OCI-LY3 (cell line): ENCODE results near the gene IRS2.

ENCODE experiments used
- H2AFZ ChIP-seq: fragments of 200-600, 300-600 bp; shearing (Covaris generic); 2 replicates; pipeline ENCODE4 v1.6.0; 2014; ENCODE audit warnings: antibody characterized with exemption, low read depth, low read length
- H3K27ac ChIP-seq: fragments of 200-600, 300-600 bp; sonication (generic); 2 replicates; pipeline ENCODE4 v1.5.1; 2014; ENCODE audit warnings: mild to moderate bottlenecking, low read length, moderate library complexity, mixed read lengths
- H3K27me3 ChIP-seq: fragments of 200-600, 300-600 bp; sonication (generic); 2 replicates; pipeline ENCODE4 v1.6.1; 2014; ENCODE audit warnings: low read depth, low read length, mixed read lengths
- H3K36me3 ChIP-seq: fragments of 200-600, 300-600 bp; sonication (generic); replicated peaks from 2 replicates; pipeline ENCODE3; 2014; ENCODE audit warnings: low read depth, low read length, mixed read lengths
- H3K4me1 ChIP-seq: fragments of 300-600, 200-600 bp; sonication (generic); 2 replicates; pipeline ENCODE4 v1.6.1; 2014; ENCODE audit warnings: low read length, mixed read lengths
- H3K4me2 ChIP-seq: fragments of 200-600, 300-600 bp; sonication (generic); 2 replicates; pipeline ENCODE4 v1.6.1; 2014; ENCODE audit warnings: low read length, mixed read lengths
- H3K4me3 ChIP-seq: fragments of 300-600, 200-600 bp; sonication (generic); 2 replicates; pipeline ENCODE4 v1.5.1; 2014; ENCODE audit warnings: antibody characterized with exemption, mild to moderate bottlenecking, low read length, moderate library complexity
- H3K79me2 ChIP-seq: fragments of 300-600, 200-600 bp; shearing (Covaris generic); 2 replicates; pipeline ENCODE4 v1.6.1; 2014; ENCODE audit warnings: mild to moderate bottlenecking, low read length, mixed read lengths
- H3K9ac ChIP-seq: fragments of 300-600, 200-600 bp; shearing (Covaris generic); 2 replicates; pipeline ENCODE4 v1.6.0; 2014; ENCODE audit warnings: mild to moderate bottlenecking, low read length, moderate library complexity
- H3K9me3 ChIP-seq: fragments of 200-600, 300-600 bp; shearing (Covaris generic); 2 replicates; pipeline ENCODE4 v1.6.1; 2014; ENCODE audit warnings: low read length, mixed read lengths; ENCODE audit not compliant: insufficient read depth
- H4K20me1 ChIP-seq: fragments of 200-600, 300-600 bp; sonication (generic); 2 replicates; pipeline ENCODE4 v1.6.1; 2016; ENCODE audit warnings: low read length, mixed read lengths; ENCODE audit not compliant: insufficient read depth
- EZH2phosphoT487 ChIP-seq: fragments of 200-600 bp; shearing (Covaris generic); IDR thresholded peaks from 2 replicates; pipeline ENCODE4 v1.6.1; 2018; ENCODE audit warnings: antibody characterized with exemption, mixed run types, low read depth
- TF ChIP-seq, protein P1 (sequence below): fragments of 200-600, 300-600 bp; sonication (generic); IDR thresholded peaks from 2 replicates; pipeline ENCODE4 v1.5.1; 2014; ENCODE audit warnings: antibody characterized with exemption, low read length, low read depth

The IRS2 gene

GRCh38 chr13:109722068-109722467 lies 64.3 kb downstream of the IRS2 start:
- TF ChIP-seq EZH2phosphoT487 = no peak
- TF ChIP-seq, protein P1, sequence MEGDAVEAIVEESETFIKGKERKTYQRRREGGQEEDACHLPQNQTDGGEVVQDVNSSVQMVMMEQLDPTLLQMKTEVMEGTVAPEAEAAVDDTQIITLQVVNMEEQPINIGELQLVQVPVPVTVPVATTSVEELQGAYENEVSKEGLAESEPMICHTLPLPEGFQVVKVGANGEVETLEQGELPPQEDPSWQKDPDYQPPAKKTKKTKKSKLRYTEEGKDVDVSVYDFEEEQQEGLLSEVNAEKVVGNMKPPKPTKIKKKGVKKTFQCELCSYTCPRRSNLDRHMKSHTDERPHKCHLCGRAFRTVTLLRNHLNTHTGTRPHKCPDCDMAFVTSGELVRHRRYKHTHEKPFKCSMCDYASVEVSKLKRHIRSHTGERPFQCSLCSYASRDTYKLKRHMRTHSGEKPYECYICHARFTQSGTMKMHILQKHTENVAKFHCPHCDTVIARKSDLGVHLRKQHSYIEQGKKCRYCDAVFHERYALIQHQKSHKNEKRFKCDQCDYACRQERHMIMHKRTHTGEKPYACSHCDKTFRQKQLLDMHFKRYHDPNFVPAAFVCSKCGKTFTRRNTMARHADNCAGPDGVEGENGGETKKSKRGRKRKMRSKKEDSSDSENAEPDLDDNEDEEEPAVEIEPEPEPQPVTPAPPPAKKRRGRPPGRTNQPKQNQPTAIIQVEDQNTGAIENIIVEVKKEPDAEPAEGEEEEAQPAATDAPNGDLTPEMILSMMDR = no peak
- H3K36me3 ChIP-seq = no peaks in the 10 kb centered on the region
- H3K4me3 ChIP-seq = no peak overlapping the region
- no peak overlapping the region for H3K27ac ChIP-seq
- no peaks in the 10 kb centered on the region for H3K4me1 ChIP-seq
- no peak overlapping the region for H3K9ac ChIP-seq
- no peak overlapping the region for H3K4me2 ChIP-seq
- no peak overlapping the region for H2AFZ ChIP-seq
- H3K79me2 ChIP-seq = no peaks in the 10 kb centered on the region
- no peaks in the 10 kb centered on the region for H3K9me3 ChIP-seq
- no peaks in the 10 kb centered on the region for H4K20me1 ChIP-seq
- H3K27me3 ChIP-seq = no peaks in the 10 kb centered on the region

GRCh38 chr13:109720758-109721184 lies 65.6 kb downstream of the IRS2 start:
- Histone ChIP-seq H3K79me2 (no peaks in the 10 kb centered on the region), H4K20me1 (no peaks in the 10 kb centered on the region), H3K27me3 (no peaks in the 10 kb centered on the region), H3K27ac (no peak overlapping the region), H3K4me1 (no peaks in the 10 kb centered on the region), H3K9me3 (no peaks in the 10 kb centered on the region), H2AFZ (no peak overlapping the region), H3K4me3 (no peak overlapping the region), H3K4me2 (no peak overlapping the region), H3K9ac (no peak overlapping the region), H3K36me3 (no peaks in the 10 kb centered on the region)
- TF ChIP-seq, protein P1 = no peak
- no peak for TF ChIP-seq EZH2phosphoT487

- Histone ChIP-seq H2AFZ (no peak overlapping the region), H3K9me3 (no peaks in the 10 kb centered on the region), H3K79me2 (no peaks in the 10 kb centered on the region), H3K9ac (no peak overlapping the region), H3K27me3 (no peaks in the 10 kb centered on the region), H4K20me1 (no peaks in the 10 kb centered on the region), H3K36me3 (no peaks in the 10 kb centered on the region), H3K4me3 (no peak overlapping the region), H3K4me1 (no peaks in the 10 kb centered on the region), H3K27ac (no peak overlapping the region), H3K4me2 (no peak overlapping the region)
- TF ChIP-seq, protein P1 = no peak
- no peak for TF ChIP-seq EZH2phosphoT487
Observed at GRCh38 chr13:109719962-109720646, 66.3 kb downstream of the IRS2 start.

DNA sequence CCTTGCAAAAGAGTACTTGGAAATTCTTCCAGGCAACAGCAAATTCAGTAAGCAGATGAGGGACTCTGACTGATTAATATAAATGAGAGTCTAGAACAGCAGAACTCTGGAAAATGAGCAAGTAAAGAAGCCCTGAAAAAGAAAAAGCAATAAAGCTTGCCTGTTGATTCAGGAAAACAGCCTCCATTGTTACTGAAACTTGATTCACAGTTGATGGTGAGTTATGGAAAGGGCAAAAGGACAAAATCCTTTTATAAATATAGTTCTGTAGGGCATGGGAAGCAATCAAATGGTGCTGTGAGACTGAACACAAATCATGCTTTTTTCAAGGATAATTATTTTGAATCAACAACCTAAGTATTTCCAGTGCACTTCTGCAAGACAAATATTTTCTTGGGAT lies 67.7 kb downstream of the IRS2 start:
- Histone ChIP-seq H3K4me2 (no peak overlapping the region), H3K9ac (no peak overlapping the region), H4K20me1 (no peaks in the 10 kb centered on the region), H3K79me2 (no peaks in the 10 kb centered on the region), H3K36me3 (no peaks in the 10 kb centered on the region), H3K4me1 (no peaks in the 10 kb centered on the region), H2AFZ (no peak overlapping the region), H3K4me3 (no peak overlapping the region), H3K27me3 (no peaks in the 10 kb centered on the region), H3K9me3 (no peaks in the 10 kb centered on the region), H3K27ac (no peak overlapping the region)
- no peak for TF ChIP-seq EZH2phosphoT487
- TF ChIP-seq, protein P1 = no peak
